GM19328 (cell line): ENCODE measurements around the gene JPH3.
"Not testable (repeated sequence)": the region's sequence is repeated elsewhere in the genome, so short reads cannot be mapped to it uniquely, and the experiment has no call there.

Experiments
- ATAC-seq: cut with Tn5 transposase; IDR thresholded peaks from one replicate; pipeline ENCODE4 v1.9.1; 2021; ENCODE audit warnings: mild to moderate bottlenecking, moderate library complexity; ENCODE audit not compliant: unreplicated experiment

The JPH3 gene

GRCh38 chr16:87677830-87678229 is 75.5 kb downstream of the JPH3 start:
- ATAC-seq = no peak

- no peak for ATAC-seq
These were observed 76.3 kb downstream of the JPH3 start for GRCh38 chr16:87678618-87679017.

- no peak for ATAC-seq
These were observed 77.4 kb downstream of the JPH3 start for GRCh38 chr16:87679593-87680271.

- no peak for ATAC-seq
These were observed 78.0 kb downstream of the JPH3 start for GRCh38 chr16:87680272-87680644.

GRCh38 chr16:87681051-87681602 is 78.8 kb downstream of the JPH3 start:
- not testable (repeated sequence) for ATAC-seq

- ATAC-seq = no peak
These were observed 79.8 kb downstream of the JPH3 start for GRCh38 chr16:87681981-87682570.

- ATAC-seq = no peak
These were observed 80.6 kb downstream of the JPH3 start for GRCh38 chr16:87682852-87683399.

GRCh38 chr16:87684106-87684677 is 81.9 kb downstream of the JPH3 start:
- ATAC-seq = no peak

- ATAC-seq = no peak
These were observed 82.5 kb downstream of the JPH3 start for GRCh38 chr16:87684711-87685404.

GRCh38 chr16:87685405-87685755 is 83.1 kb downstream of the JPH3 start:
- ATAC-seq = no peak

- no peak for ATAC-seq
These were observed 83.5 kb downstream of the JPH3 start for GRCh38 chr16:87685766-87686165.

GRCh38 chr16:87686697-87687096 is 84.4 kb downstream of the JPH3 start:
- ATAC-seq = no peak

GRCh38 chr16:87687126-87687910 is 85.0 kb downstream of the JPH3 start:
- ATAC-seq = no peak

GRCh38 chr16:87687998-87688529 is 85.8 kb downstream of the JPH3 start:
- no peak for ATAC-seq

GRCh38 chr16:87688876-87689815 is 86.8 kb downstream of the JPH3 start:
- ATAC-seq = no peak

GRCh38 chr16:87689956-87690465 is 87.7 kb downstream of the JPH3 start:
- ATAC-seq = no peak

GRCh38 chr16:87690911-87691685 is 88.8 kb downstream of the JPH3 start:
- ATAC-seq = no peak

GRCh38 chr16:87691686-87692079 is 89.4 kb downstream of the JPH3 start:
- no peak for ATAC-seq
